MCF 10A (cell line): ENCODE data around the gene ELF1. TPM values are rescaled to one million over a fixed set of nuclear protein-coding genes. Genes with fewer than 3 reads are reported as not detected.

Experiments
- Bru-seq: library from RNA; stranded (reverse); fragments of 400-500 nt; gene quantifications from one replicate; lab custom pipeline; 2021; lab: Mats Ljungman, UMichigan
- BruChase-seq, 2 experiments: library from RNA; stranded (reverse); fragments of 400-500 nt; gene quantifications; one replicate each; lab custom pipeline; 2021; lab: Mats Ljungman, UMichigan
- BruUV-seq: library from RNA; stranded (reverse); fragments of 400-500 nt; replicated peaks from 2 replicates; lab custom pipeline; 2021; lab: Mats Ljungman, UMichigan
- CTCF ChIA-PET: fragments of 300-600 bp; sonication (Branson Sonifier 250); formaldehyde crosslinking; extraction: SDS; loops from one replicate; lab custom pipeline; 2021; ENCODE audit warnings: antibody characterized with exemption, inconsistent platforms; lab: Yijun Ruan, JAX
- POLR2A ChIA-PET: fragments of 300-600, 350-650 bp; sonication (Branson Sonifier 250); formaldehyde crosslinking; extraction: SDS; loops from one replicate; lab custom pipeline; 2020; ENCODE audit warnings: antibody characterized with exemption, inconsistent platforms; lab: Yijun Ruan, JAX
- DNase-seq: peaks from one replicate; pipeline ENCODE4 v3.0.0-alpha.2; 2018; ENCODE audit not compliant: unreplicated experiment
- H3K27ac Mint-ChIP-seq: one replicate; pipeline ENCODE4 v1.8.0; 2022; ENCODE audit warnings: mild to moderate bottlenecking, low read depth, mixed read lengths; ENCODE audit not compliant: unreplicated experiment
- H3K27me3 Mint-ChIP-seq: one replicate; pipeline ENCODE4 v1.8.0; 2022; ENCODE audit warnings: mixed read lengths; ENCODE audit not compliant: insufficient read depth, unreplicated experiment
- H3K36me3 Mint-ChIP-seq: one replicate; pipeline ENCODE4 v1.8.0; 2022; ENCODE audit warnings: mild to moderate bottlenecking, moderate library complexity, mixed read lengths; ENCODE audit not compliant: insufficient read depth, unreplicated experiment
- H3K4me1 Mint-ChIP-seq: one replicate; pipeline ENCODE4 v1.8.0; 2022; ENCODE audit warnings: mixed read lengths; ENCODE audit not compliant: insufficient read depth, unreplicated experiment
- H3K4me3 Mint-ChIP-seq: one replicate; pipeline ENCODE4 v1.8.0; 2022; ENCODE audit warnings: mild to moderate bottlenecking, moderate library complexity, mixed read lengths; ENCODE audit not compliant: unreplicated experiment
- H3K9me3 Mint-ChIP-seq: one replicate; pipeline ENCODE4 v1.8.0; 2022; ENCODE audit warnings: mixed read lengths; ENCODE audit not compliant: unreplicated experiment
- intact Hi-C: fragments of 100-400 bp; cut with micrococcal nuclease; formaldehyde crosslinking; loops from 2 replicates; pipeline ENCODE4 v1.14.1; 2022
- long read RNA-seq: library from polyadenylated mRNA; stranded (forward); transcript quantifications from one replicate; pipeline ENCODE4 v2.0.0, GENCODE V29; 2022
- total RNA-seq: library from RNA; stranded (reverse); gene quantifications from 2 replicates; pipeline ENCODE4 v1.2.3, GENCODE V29; 2022
- TF ChIP-seq, protein P1 (sequence below): fragments of 200-600 bp; IDR thresholded peaks from one replicate; pipeline ENCODE4 v1.8.0; 2022; ENCODE audit warnings: antibody characterized with exemption, mild to moderate bottlenecking; ENCODE audit not compliant: unreplicated experiment

ELF1 gene
- total RNA-seq (73.7 and 82.1 TPM in 2 replicates), Bru-seq, nascent RNA (percentile 96 among the genes with signal in this experiment), BruChase-seq, experiment 1, labeled RNA remaining after a 6-hour chase (percentile 81 among the genes with signal in this experiment), BruChase-seq, experiment 2, labeled RNA remaining after a 2-hour chase (percentile 92 among the genes with signal in this experiment)
- long read RNA-seq, transcript ELF1-201 (9 exons, 3,566 nt): major isoform, 46 of 93 reads
- long read RNA-seq, partial matches to known transcripts: 10 of 93 reads
- long read RNA-seq, other reads (novel, unspliced or antisense): 37 of 93 reads

GRCh38 chr13:41019011-41019487, at the start of gene ELF1:
Gene ELF1, minus strand, starts transcription at chr13:41019316. Its CDS starts 37,262 bp downstream, at chr13:40982054.
- peak within 1 kb of the TSS; percentile 99 for H3K27ac Mint-ChIP-seq
- no peaks in the 10 kb centered on the region for H3K27me3 Mint-ChIP-seq
- ChIA-PET CTCF (interaction anchor here (0.6 to 2.2 kb wide), 4 partner anchors 13 to 202 kb away, joined by 3 to 8 read pairs (median 4); no protein-coding TSS in a partner anchor), POLR2A (interaction anchor here (0.6 to 11.0 kb wide), 21 partner anchors 11 to 943 kb away, joined by 3 to 283 read pairs (median 4); partner anchors contain the start of genes SLC25A15 and WBP4)
- H3K4me1 Mint-ChIP-seq: peaks cover 33% of the 10 kb centered on the region
- TF ChIP-seq, protein P1, sequence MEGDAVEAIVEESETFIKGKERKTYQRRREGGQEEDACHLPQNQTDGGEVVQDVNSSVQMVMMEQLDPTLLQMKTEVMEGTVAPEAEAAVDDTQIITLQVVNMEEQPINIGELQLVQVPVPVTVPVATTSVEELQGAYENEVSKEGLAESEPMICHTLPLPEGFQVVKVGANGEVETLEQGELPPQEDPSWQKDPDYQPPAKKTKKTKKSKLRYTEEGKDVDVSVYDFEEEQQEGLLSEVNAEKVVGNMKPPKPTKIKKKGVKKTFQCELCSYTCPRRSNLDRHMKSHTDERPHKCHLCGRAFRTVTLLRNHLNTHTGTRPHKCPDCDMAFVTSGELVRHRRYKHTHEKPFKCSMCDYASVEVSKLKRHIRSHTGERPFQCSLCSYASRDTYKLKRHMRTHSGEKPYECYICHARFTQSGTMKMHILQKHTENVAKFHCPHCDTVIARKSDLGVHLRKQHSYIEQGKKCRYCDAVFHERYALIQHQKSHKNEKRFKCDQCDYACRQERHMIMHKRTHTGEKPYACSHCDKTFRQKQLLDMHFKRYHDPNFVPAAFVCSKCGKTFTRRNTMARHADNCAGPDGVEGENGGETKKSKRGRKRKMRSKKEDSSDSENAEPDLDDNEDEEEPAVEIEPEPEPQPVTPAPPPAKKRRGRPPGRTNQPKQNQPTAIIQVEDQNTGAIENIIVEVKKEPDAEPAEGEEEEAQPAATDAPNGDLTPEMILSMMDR: no peak
- DNase-seq: peak; percentile 91
- intact Hi-C loops: loop anchor here (2.0 kb wide), 1 partner anchor 42 kb away; the partner anchor contains the start of gene WBP4
- BruUV-seq: no TSS peak
- peak within 1 kb of the TSS; percentile 77 for H3K4me3 Mint-ChIP-seq
- H3K36me3 Mint-ChIP-seq: no peaks in the 10 kb centered on the region
- no peaks in the 10 kb centered on the region for H3K9me3 Mint-ChIP-seq

- Mint-ChIP-seq H3K9me3 (no peaks in the 10 kb centered on the region), H3K4me3 (no peak overlapping the region), H3K4me1 (peaks cover 13% of the 10 kb centered on the region), H3K27me3 (no peaks in the 10 kb centered on the region), H3K27ac (no peak overlapping the region), H3K36me3 (peaks cover 61% of the 10 kb centered on the region)
- no peak for DNase-seq
- no TSS peak for BruUV-seq
- POLR2A ChIA-PET: interaction anchor here (0.9 kb wide), 1 partner anchor 9 kb away, joined by 3 read pairs; no protein-coding TSS in a partner anchor
- CTCF ChIA-PET: interaction anchor here (1.1 kb wide), 1 partner anchor 10 kb away, joined by 4 read pairs; no protein-coding TSS in a partner anchor
- intact Hi-C loops: loop anchor here (10.0 kb wide), 1 partner anchor 250 kb away; the partner anchor contains the start of gene NAA16
- TF ChIP-seq, protein P1: no peak
Observed at GRCh38 chr13:41065078-41065477, 46.0 kb upstream of the ELF1 start.

GRCh38 chr13:41064493-41064892, 45.4 kb upstream of the ELF1 start:
- BruUV-seq: no TSS peak
- H3K27me3 Mint-ChIP-seq: no peaks in the 10 kb centered on the region
- H3K4me3 Mint-ChIP-seq: peak overlapping the region; percentile 23
- peak; percentile 41 for DNase-seq
- peaks cover 13% of the 10 kb centered on the region for H3K4me1 Mint-ChIP-seq
- no peak overlapping the region for H3K27ac Mint-ChIP-seq
- ChIA-PET POLR2A (interaction anchor here (0.9 to 2.6 kb wide), 11 partner anchors 10 to 248 kb away, joined by 3 to 23 read pairs (median 4); partner anchors contain the start of genes ELF1 and KBTBD6), CTCF (interaction anchor here (1.1 to 1.9 kb wide), 4 partner anchors 10 to 158 kb away, joined by 3 to 8 read pairs (median 4); no protein-coding TSS in a partner anchor)
- intact Hi-C loops: loop anchor here (5.0 to 10.0 kb wide), 2 partner anchors 142 to 250 kb away; partner anchors contain the start of gene NAA16
- TF ChIP-seq, protein P1: no peak
- no peaks in the 10 kb centered on the region for H3K9me3 Mint-ChIP-seq
- H3K36me3 Mint-ChIP-seq: peaks cover 61% of the 10 kb centered on the region
